ENCODE results near the gene CSMD2. TPM values are rescaled to one million over a fixed set of nuclear protein-coding genes. Genes with fewer than 3 reads are reported as not detected.

CSMD2 gene
- total RNA-seq, 4 donors from 2014 or later = 0.16 to 1.00 (median 0.27) TPM; not detected in 1

DNA sequence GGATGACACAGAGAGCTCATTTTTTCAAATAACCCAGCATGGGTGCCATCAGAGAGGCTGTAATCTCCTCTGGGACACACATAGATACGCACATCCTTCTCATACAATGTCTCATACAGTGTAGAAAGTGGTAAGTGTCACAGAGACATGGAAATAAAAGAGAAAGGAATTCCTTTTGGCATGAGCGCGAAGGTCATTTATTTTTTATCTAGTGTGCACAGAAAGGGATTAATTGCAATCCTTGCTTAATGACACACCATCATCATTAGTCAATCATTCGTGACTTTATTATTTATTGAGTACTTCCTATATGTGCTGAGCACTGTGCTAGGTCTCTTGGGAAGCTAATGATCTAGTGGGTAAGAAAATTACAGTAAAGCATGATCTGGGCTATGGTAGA, 687.6 kb downstream of the CSMD2 start:
- peaks cover 5 to 12% (median 8%) of the 10 kb centered on the region in 4 donors for H3K4me1 ChIP-seq
- WGBS, 2 donors (ENCODE audit: low coverage in 1 of 2) = 67 to 98% methylated on average over 3 to 4 of the region's 4 CpGs
- H3K27ac ChIP-seq = no peak overlapping the region
- no peaks in the 10 kb centered on the region for H3K9me3 ChIP-seq
- no peaks in the 10 kb centered on the region for H3K36me3 ChIP-seq
- H3K4me3 ChIP-seq = no peak overlapping the region
- TF ChIP-seq EP300 (IDR thresholded peaks at IDR 0.05; ENCODE audit: low read depth) = no peak
- intact Hi-C loops (cut with DNase I; ENCODE audit: low total_unique reads) (no loop called here), in situ Hi-C loops (cut with MboI; ENCODE audit: low pct_ligation_motif_present in 1 of 4, low pct_unique_long_range_greater_than_20kb in 1 of 4, low sequenced_read_pairs in 3 of 4) (loop anchor here in 1 of 4 donors (10.0 kb wide), 1 partner anchor 183 kb away; no protein-coding TSS in a partner anchor)
- no peaks in the 10 kb centered on the region for H3K27me3 ChIP-seq
- no peak for DNase-seq

- no peak for DNase-seq
- in situ Hi-C loops (cut with MboI; ENCODE audit: low pct_ligation_motif_present in 1 of 4, low pct_unique_long_range_greater_than_20kb in 1 of 4, low sequenced_read_pairs in 3 of 4) (loop anchor here in 2 of 4 donors (10.0 to 25.0 kb wide), 3 partner anchors 112 to 187 kb away; no protein-coding TSS in a partner anchor), intact Hi-C loops (cut with DNase I; ENCODE audit: low total_unique reads) (no loop called here)
- Histone ChIP-seq H3K36me3 (no peaks in the 10 kb centered on the region), H3K9me3 (no peaks in the 10 kb centered on the region), H3K27me3 (no peaks in the 10 kb centered on the region), H3K4me3 (no peak overlapping the region), H3K27ac (no peak overlapping the region), H3K4me1 (peaks cover 5 to 30% (median 15%) of the 10 kb centered on the region in 4 donors)
- TF ChIP-seq POLR2A (IDR thresholded peaks at IDR 0.05) (no peak), CTCF (IDR thresholded peaks at IDR 0.05) (no peak), POLR2AphosphoS5 (IDR thresholded peaks at IDR 0.05) (no peak), EP300 (IDR thresholded peaks at IDR 0.05; ENCODE audit: low read depth) (no peak)
These were observed 691.1 kb downstream of the CSMD2 start for GRCh38 chr1:33473900-33474299.

GRCh38 chr1:33472269-33472980, 692.6 kb downstream of the CSMD2 start, which contains the start of gene ZSCAN20:
ZSCAN20 (plus strand) TSS chr1:33472645; CDS start chr1:33479289, 6,644 bp downstream.
- intact Hi-C loops (cut with DNase I; ENCODE audit: low total_unique reads) = no loop called here
- peaks cover 5 to 30% (median 15%) of the 10 kb centered on the region in 4 donors for H3K4me1 ChIP-seq
- 0 to 1% methylated on average over 15 to 32 of the region's 38 CpGs for WGBS, 2 donors (ENCODE audit: low coverage in 1 of 2)

DNA sequence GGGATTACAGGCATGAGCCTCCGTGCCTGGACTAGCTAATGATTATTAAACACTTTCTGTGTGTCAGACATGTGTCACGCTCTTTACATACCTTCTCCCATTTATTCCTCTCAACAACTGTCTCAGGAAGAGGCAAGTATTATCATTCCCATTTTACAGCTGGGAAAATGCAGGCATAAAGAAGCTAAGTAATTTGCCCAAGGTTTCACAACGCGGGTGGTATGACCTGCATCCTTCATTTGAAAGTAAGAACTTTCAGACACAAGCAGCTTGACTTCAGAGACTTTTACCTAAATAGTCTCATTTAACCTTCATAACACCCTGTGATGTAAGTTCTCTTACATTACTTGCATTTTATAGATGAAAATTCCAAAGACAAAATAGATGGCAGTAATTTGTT, 693.6 kb downstream of the CSMD2 start:
- Histone ChIP-seq H3K9me3 (no peaks in the 10 kb centered on the region), H3K36me3 (no peaks in the 10 kb centered on the region), H3K27ac (peak overlapping the region; percentile 69 to 85 (median 81)), H3K4me3 (no peak overlapping the region), H3K27me3 (no peaks in the 10 kb centered on the region), H3K4me1 (peaks cover 5 to 31% (median 15%) of the 10 kb centered on the region in 4 donors)
- TF ChIP-seq EP300 (IDR thresholded peaks at IDR 0.05; ENCODE audit: low read depth) = no peak
- no peak for DNase-seq
- in situ Hi-C loops (cut with MboI; ENCODE audit: low pct_ligation_motif_present in 1 of 4, low pct_unique_long_range_greater_than_20kb in 1 of 4, low sequenced_read_pairs in 3 of 4) = loop anchor here in 2 of 4 donors (10.0 to 25.0 kb wide), 3 partner anchors 109 to 184 kb away; no protein-coding TSS in a partner anchor
- WGBS, 2 donors (ENCODE audit: low coverage in 1 of 2) = 90 to 95% methylated on average over 4 of the region's 4 CpGs
- intact Hi-C loops (cut with DNase I; ENCODE audit: low total_unique reads) = no loop called here

More at GRCh38 chr1:33472269-33472980, 692.6 kb downstream of the CSMD2 start, which contains the start of gene ZSCAN20:
- TF ChIP-seq EP300 (IDR thresholded peaks at IDR 0.05; ENCODE audit: low read depth) = no peak
- TF ChIP-seq POLR2AphosphoS5 (IDR thresholded peaks at IDR 0.05) = peak; percentile 25 to 52 (median 41)
- TF ChIP-seq CTCF (IDR thresholded peaks at IDR 0.05) = no peak
- peak; percentile 47 for TF ChIP-seq POLR2A (IDR thresholded peaks at IDR 0.05)
- DNase-seq = peak; percentile 98
- H3K36me3 ChIP-seq = no peaks in the 10 kb centered on the region
- H3K9me3 ChIP-seq = no peaks in the 10 kb centered on the region
- in situ Hi-C loops (cut with MboI; ENCODE audit: low pct_ligation_motif_present in 1 of 4, low pct_unique_long_range_greater_than_20kb in 1 of 4, low sequenced_read_pairs in 3 of 4) = loop anchor here in 2 of 4 donors (10.0 to 25.0 kb wide), 3 partner anchors 110 to 185 kb away; no protein-coding TSS in a partner anchor
- H3K27me3 ChIP-seq = no peaks in the 10 kb centered on the region
- peak within 1 kb of the TSS; percentile 55 to 83 (median 72) for H3K4me3 ChIP-seq
- peak within 1 kb of the TSS; percentile 69 to 88 (median 84) for H3K27ac ChIP-seq

DNA sequence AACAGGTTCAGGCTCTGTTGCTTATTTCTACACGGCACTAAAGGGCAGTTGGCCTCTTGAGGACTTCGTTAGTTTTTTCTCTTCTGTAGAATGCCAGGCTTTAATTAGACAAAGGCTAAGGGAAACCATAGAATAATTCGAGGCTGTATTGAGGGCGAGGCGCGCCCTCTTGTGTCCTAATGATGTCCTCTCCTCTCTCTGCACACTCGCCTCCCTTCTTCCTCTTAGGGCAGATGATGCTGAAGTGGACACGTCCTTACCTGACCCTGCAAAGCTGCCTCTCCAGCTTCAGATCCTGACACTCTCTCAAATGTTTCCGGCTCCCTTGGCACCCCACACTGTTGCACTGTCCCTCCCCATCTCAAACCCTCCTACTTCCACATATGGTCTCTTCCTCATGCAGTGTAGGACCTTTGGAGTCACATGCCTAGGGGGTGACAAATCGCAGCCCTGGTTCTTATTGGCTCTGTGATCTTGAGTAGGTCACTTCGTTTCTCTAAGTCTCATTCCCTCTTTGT, 694.5 kb downstream of the CSMD2 start:
- no peak overlapping the region for H3K4me3 ChIP-seq
- peaks cover 5 to 33% (median 15%) of the 10 kb centered on the region in 4 donors for H3K4me1 ChIP-seq
- H3K27ac ChIP-seq = peak overlapping the region; percentile 69 to 85 (median 81)
- in situ Hi-C loops (cut with MboI; ENCODE audit: low pct_ligation_motif_present in 1 of 4, low pct_unique_long_range_greater_than_20kb in 1 of 4, low sequenced_read_pairs in 3 of 4) = loop anchor here in 2 of 4 donors (10.0 to 25.0 kb wide), 3 partner anchors 108 to 183 kb away; no protein-coding TSS in a partner anchor
- intact Hi-C loops (cut with DNase I; ENCODE audit: low total_unique reads) = no loop called here
- no peaks in the 10 kb centered on the region for H3K9me3 ChIP-seq
- WGBS, 2 donors (ENCODE audit: low coverage in 1 of 2) = 2 to 20% methylated on average over 3 to 11 of the region's 11 CpGs
- H3K27me3 ChIP-seq = no peaks in the 10 kb centered on the region
- peak; percentile 76 for DNase-seq
- H3K36me3 ChIP-seq = no peaks in the 10 kb centered on the region
- TF ChIP-seq POLR2A (IDR thresholded peaks at IDR 0.05) (no peak), POLR2AphosphoS5 (IDR thresholded peaks at IDR 0.05) (peak in 1 of 3 donors; percentile 13), CTCF (IDR thresholded peaks at IDR 0.05) (peak; percentile 68 to 78 (median 73))

Measured in transverse colon (tissue), 4 donors.